Measurements from ENCODE around the gene MRAS.

- no peak for TF ChIP-seq CTCF (IDR thresholded peaks at IDR 0.05; ENCODE audit: insufficient read depth, low read length, poor library complexity, severe bottlenecking)
- no peak for TF ChIP-seq EZH2phosphoT487 (conservative IDR thresholded peaks at IDR 0.05; ENCODE audit: low read length)
These were observed 3.6 kb upstream of the MRAS start for GRCh38 chr3:138344754-138345153.

Measured in SU-DHL-6 (cell line).